Measurements from ENCODE around the gene NEK2.

DNA sequence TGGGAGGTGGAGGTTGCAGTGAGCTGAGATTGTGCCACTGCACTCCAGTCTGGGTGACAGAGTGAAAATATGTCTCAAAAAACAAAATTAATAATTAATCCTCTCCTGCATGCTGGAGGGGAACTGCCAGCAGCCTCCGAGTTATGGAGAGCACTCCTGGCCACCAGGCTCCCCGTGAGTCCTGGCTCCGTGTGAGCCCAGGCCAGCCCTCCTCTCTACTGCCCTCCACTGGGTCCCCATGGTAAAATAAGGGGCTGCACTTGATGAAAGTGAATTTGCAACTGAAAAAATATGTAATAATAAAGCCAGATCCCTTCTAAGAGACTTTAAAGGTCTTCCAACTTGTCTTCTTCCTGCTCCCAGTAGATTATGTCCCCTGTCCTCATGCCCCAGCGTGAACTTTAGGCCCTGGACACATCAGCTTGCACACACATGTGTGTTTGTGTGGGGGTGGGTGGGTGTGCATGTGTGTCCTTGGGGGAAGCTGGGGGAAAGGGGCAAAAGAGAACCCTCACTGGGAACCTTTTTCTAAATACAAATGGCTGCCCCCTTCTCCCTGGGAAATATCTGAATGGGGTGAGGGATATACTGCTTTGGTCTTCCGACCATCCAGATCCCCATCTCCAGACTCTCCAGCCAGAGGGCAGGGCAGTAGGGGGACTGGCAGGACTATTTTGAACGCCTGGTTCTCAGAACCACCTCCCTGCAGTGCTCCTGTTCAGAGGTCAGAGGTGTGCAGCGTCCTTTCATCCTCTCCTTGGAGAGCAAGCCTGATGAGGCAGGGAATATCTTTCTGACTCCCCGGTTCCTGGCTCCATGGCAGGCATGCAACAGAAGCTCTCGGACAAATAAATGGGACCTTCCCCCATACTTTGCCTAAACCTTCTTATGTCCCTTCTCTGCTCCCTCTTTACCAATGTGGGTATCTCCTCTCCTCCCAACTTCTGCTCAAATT lies 26.2 kb downstream of the NEK2 start:
- TF ChIP-seq, protein P1, sequence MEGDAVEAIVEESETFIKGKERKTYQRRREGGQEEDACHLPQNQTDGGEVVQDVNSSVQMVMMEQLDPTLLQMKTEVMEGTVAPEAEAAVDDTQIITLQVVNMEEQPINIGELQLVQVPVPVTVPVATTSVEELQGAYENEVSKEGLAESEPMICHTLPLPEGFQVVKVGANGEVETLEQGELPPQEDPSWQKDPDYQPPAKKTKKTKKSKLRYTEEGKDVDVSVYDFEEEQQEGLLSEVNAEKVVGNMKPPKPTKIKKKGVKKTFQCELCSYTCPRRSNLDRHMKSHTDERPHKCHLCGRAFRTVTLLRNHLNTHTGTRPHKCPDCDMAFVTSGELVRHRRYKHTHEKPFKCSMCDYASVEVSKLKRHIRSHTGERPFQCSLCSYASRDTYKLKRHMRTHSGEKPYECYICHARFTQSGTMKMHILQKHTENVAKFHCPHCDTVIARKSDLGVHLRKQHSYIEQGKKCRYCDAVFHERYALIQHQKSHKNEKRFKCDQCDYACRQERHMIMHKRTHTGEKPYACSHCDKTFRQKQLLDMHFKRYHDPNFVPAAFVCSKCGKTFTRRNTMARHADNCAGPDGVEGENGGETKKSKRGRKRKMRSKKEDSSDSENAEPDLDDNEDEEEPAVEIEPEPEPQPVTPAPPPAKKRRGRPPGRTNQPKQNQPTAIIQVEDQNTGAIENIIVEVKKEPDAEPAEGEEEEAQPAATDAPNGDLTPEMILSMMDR (conservative IDR thresholded peaks at IDR 0.05; ENCODE audit: low read depth, low read length): peak; percentile 41
- TF ChIP-seq EZH2 (IDR thresholded peaks at IDR 0.05; ENCODE audit: low read length, unreplicated experiment) (no peak), EZH2phosphoT487 (IDR thresholded peaks at IDR 0.05; ENCODE audit: borderline replicate concordance, low read length) (no peak)

All from PC-3 (cell line).